ENCODE results near the gene ZC3H15. TPM values are rescaled to one million over a fixed set of nuclear protein-coding genes. Genes with fewer than 3 reads are reported as not detected.
"Not testable (repeated sequence)": the region's sequence is repeated elsewhere in the genome, so short reads cannot be mapped to it uniquely, and the experiment has no call there.

The ZC3H15 gene
- total RNA-seq: 164 TPM

- Histone ChIP-seq H3K27me3 (ENCODE audit: insufficient read depth, low read length) (no peaks in the 10 kb centered on the region), H3K4me3 (ENCODE audit: low read length) (peak within 1 kb of the TSS; percentile 89), H3K9me3 (ENCODE audit: low read depth, low read length) (no peaks in the 10 kb centered on the region), H3K4me1 (ENCODE audit: insufficient read depth, low read length) (peaks cover 22% of the 10 kb centered on the region)
Measured at GRCh38 chr2:186485871-186486650, at the start of gene ZC3H15. TSS of gene ZC3H15 (plus strand) at chr2:186486260. CDS start at chr2:186486383, 123 bp downstream.

GRCh38 chr2:186437719-186438118 lies 48.3 kb upstream of the ZC3H15 start:
- Histone ChIP-seq H3K9me3 (ENCODE audit: low read depth, low read length) (no peaks in the 10 kb centered on the region), H3K4me1 (ENCODE audit: insufficient read depth, low read length) (no peaks in the 10 kb centered on the region), H3K4me3 (ENCODE audit: low read length) (no peak overlapping the region), H3K27me3 (ENCODE audit: insufficient read depth, low read length) (no peaks in the 10 kb centered on the region)

- not testable (repeated sequence) for H3K4me3 ChIP-seq (ENCODE audit: low read length); H3K4me1 ChIP-seq (ENCODE audit: insufficient read depth, low read length); H3K9me3 ChIP-seq (ENCODE audit: low read depth, low read length); H3K27me3 ChIP-seq (ENCODE audit: insufficient read depth, low read length)
Measured at GRCh38 chr2:186439673-186440095, 46.4 kb upstream of the ZC3H15 start.

GRCh38 chr2:186440506-186440905 lies 45.6 kb upstream of the ZC3H15 start:
- Histone ChIP-seq H3K4me3 (ENCODE audit: low read length) (no peak overlapping the region), H3K9me3 (ENCODE audit: low read depth, low read length) (no peaks in the 10 kb centered on the region), H3K4me1 (ENCODE audit: insufficient read depth, low read length) (no peaks in the 10 kb centered on the region), H3K27me3 (ENCODE audit: insufficient read depth, low read length) (no peaks in the 10 kb centered on the region)

DNA sequence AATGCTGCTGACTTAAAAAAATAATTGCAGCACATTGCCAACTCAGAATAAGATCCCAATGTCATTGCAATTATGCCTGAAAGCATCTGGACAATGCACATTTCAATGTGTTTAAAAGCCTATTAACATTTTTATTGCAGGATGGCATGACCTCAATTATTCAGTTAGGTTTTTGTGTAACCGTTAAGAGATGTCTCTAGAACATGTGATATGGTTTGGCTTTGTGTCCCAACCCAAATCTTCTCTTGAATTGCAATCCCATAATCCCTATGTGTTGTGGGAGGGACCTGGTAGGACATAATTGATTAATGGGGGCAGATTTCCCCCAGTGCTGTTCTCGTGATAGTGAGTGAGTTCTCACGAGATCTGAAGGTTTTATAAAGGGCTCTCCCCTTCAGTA lies 43.2 kb upstream of the ZC3H15 start:
- H3K9me3 ChIP-seq (ENCODE audit: low read depth, low read length): no peaks in the 10 kb centered on the region
- H3K4me3 ChIP-seq (ENCODE audit: low read length): no peak overlapping the region
- H3K4me1 ChIP-seq (ENCODE audit: insufficient read depth, low read length): no peaks in the 10 kb centered on the region
- no peaks in the 10 kb centered on the region for H3K27me3 ChIP-seq (ENCODE audit: insufficient read depth, low read length)

DNA sequence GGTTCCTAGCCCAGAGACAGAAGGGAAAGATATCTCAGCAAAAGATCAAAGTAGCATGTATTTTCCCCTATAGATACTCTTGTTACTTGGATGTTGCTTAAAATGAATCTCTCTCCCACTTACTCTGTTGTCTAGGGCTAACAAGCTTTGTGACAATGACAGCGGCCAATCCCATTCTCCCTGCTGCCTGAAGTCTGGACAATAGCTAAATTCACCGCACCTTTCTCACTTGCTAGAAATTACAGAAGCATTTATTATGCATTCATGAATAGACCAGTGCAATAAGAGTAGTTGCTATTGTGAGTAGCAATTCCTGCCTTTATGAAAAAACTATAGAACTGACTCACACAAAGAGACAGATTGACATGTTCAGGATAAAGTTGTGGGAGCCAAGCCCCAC lies 42.2 kb upstream of the ZC3H15 start:
- Histone ChIP-seq H3K4me1 (ENCODE audit: insufficient read depth, low read length) (no peaks in the 10 kb centered on the region), H3K4me3 (ENCODE audit: low read length) (no peak overlapping the region), H3K9me3 (ENCODE audit: low read depth, low read length) (no peaks in the 10 kb centered on the region), H3K27me3 (ENCODE audit: insufficient read depth, low read length) (no peaks in the 10 kb centered on the region)

- Histone ChIP-seq H3K9me3 (ENCODE audit: low read depth, low read length) (no peaks in the 10 kb centered on the region), H3K4me3 (ENCODE audit: low read length) (no peak overlapping the region), H3K27me3 (ENCODE audit: insufficient read depth, low read length) (no peaks in the 10 kb centered on the region), H3K4me1 (ENCODE audit: insufficient read depth, low read length) (no peaks in the 10 kb centered on the region)
Measured at GRCh38 chr2:186445506-186445905, 40.6 kb upstream of the ZC3H15 start.

DNA sequence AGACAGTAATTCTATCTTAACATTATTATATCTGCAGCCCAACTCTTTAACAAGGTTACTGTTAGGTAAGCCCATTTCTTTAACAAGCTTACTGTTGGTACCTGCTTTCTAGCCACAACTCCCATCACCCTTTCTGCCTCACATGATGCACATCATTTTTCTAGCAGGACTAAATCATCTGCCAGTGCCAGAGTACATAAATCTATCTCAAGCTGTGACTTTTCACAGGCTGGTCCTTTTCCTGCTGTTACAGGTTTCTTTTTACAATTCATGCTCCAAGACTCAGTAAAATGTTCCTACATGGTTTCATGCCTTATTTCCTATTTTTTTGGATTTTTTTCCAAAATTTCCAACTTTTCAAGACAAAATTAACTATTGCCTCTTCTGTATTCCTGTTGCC lies 30.4 kb upstream of the ZC3H15 start:
- Histone ChIP-seq H3K9me3 (ENCODE audit: low read depth, low read length) (no peaks in the 10 kb centered on the region), H3K4me1 (ENCODE audit: insufficient read depth, low read length) (no peaks in the 10 kb centered on the region), H3K27me3 (ENCODE audit: insufficient read depth, low read length) (no peaks in the 10 kb centered on the region), H3K4me3 (ENCODE audit: low read length) (no peak overlapping the region)

GRCh38 chr2:186456941-186457340 lies 29.1 kb upstream of the ZC3H15 start:
- Histone ChIP-seq H3K9me3 (ENCODE audit: low read depth, low read length) (no peaks in the 10 kb centered on the region), H3K4me3 (ENCODE audit: low read length) (no peak overlapping the region), H3K27me3 (ENCODE audit: insufficient read depth, low read length) (no peaks in the 10 kb centered on the region)

DNA sequence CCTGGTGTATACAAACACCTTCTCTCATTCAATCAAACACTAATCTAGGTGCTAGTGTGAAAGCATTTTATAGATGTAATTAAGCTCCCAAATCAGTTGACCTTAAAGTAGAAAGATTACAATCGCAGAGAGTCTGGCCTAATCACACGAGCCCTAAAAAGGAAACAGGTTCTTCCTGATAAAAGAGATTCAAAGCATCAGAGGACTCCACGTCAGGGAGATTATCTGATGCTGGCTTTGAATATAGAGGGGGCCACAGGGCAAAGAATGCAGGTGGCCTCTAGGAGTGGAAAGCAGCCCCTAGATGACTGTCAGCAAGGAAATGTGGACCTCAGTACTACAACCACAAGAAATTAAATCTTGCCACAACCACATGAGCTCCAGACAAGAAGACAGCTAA lies 28.2 kb upstream of the ZC3H15 start:
- H3K4me1 ChIP-seq (ENCODE audit: insufficient read depth, low read length): no peaks in the 10 kb centered on the region
- no peaks in the 10 kb centered on the region for H3K9me3 ChIP-seq (ENCODE audit: low read depth, low read length)
- H3K27me3 ChIP-seq (ENCODE audit: insufficient read depth, low read length): no peaks in the 10 kb centered on the region
- H3K4me3 ChIP-seq (ENCODE audit: low read length): no peak overlapping the region

More at GRCh38 chr2:186456941-186457340, 29.1 kb upstream of the ZC3H15 start:
- H3K4me1 ChIP-seq (ENCODE audit: insufficient read depth, low read length): no peaks in the 10 kb centered on the region

GRCh38 chr2:186459009-186459408 lies 27.1 kb upstream of the ZC3H15 start:
- no peak overlapping the region for H3K4me3 ChIP-seq (ENCODE audit: low read length)
- no peaks in the 10 kb centered on the region for H3K4me1 ChIP-seq (ENCODE audit: insufficient read depth, low read length)
- H3K9me3 ChIP-seq (ENCODE audit: low read depth, low read length): no peaks in the 10 kb centered on the region
- no peaks in the 10 kb centered on the region for H3K27me3 ChIP-seq (ENCODE audit: insufficient read depth, low read length)

GRCh38 chr2:186460465-186460864 lies 25.6 kb upstream of the ZC3H15 start:
- no peaks in the 10 kb centered on the region for H3K9me3 ChIP-seq (ENCODE audit: low read depth, low read length)

DNA sequence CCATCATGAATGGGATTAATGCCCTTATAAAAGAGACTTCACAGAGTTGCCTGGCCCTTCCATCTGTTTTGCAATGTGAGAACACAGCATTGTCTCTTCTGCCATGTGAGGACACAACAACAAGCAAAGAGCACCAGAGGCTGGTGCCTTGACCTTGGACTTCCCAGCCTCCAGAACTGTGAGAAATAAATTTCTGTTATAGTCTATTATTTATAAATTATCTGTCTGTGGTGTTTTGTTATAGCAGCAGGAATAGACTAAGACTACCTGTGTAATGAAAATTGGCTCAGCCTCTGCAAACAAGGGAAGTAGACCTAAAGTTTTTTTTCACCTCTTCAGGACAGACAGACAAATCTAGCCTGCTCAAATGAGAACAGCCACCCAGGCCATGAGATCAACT lies 19.3 kb upstream of the ZC3H15 start:
- no peaks in the 10 kb centered on the region for H3K4me1 ChIP-seq (ENCODE audit: insufficient read depth, low read length)
- H3K9me3 ChIP-seq (ENCODE audit: low read depth, low read length): no peaks in the 10 kb centered on the region
- H3K27me3 ChIP-seq (ENCODE audit: insufficient read depth, low read length): no peaks in the 10 kb centered on the region
- no peak overlapping the region for H3K4me3 ChIP-seq (ENCODE audit: low read length)

More at GRCh38 chr2:186460465-186460864, 25.6 kb upstream of the ZC3H15 start:
- Histone ChIP-seq H3K4me1 (ENCODE audit: insufficient read depth, low read length) (no peaks in the 10 kb centered on the region), H3K4me3 (ENCODE audit: low read length) (no peak overlapping the region), H3K27me3 (ENCODE audit: insufficient read depth, low read length) (no peaks in the 10 kb centered on the region)

- H3K27me3 ChIP-seq (ENCODE audit: insufficient read depth, low read length): no peaks in the 10 kb centered on the region
- H3K4me3 ChIP-seq (ENCODE audit: low read length): no peak overlapping the region
- no peaks in the 10 kb centered on the region for H3K4me1 ChIP-seq (ENCODE audit: insufficient read depth, low read length)
- H3K9me3 ChIP-seq (ENCODE audit: low read depth, low read length): no peaks in the 10 kb centered on the region
Measured at GRCh38 chr2:186467421-186467820, 18.6 kb upstream of the ZC3H15 start.

DNA sequence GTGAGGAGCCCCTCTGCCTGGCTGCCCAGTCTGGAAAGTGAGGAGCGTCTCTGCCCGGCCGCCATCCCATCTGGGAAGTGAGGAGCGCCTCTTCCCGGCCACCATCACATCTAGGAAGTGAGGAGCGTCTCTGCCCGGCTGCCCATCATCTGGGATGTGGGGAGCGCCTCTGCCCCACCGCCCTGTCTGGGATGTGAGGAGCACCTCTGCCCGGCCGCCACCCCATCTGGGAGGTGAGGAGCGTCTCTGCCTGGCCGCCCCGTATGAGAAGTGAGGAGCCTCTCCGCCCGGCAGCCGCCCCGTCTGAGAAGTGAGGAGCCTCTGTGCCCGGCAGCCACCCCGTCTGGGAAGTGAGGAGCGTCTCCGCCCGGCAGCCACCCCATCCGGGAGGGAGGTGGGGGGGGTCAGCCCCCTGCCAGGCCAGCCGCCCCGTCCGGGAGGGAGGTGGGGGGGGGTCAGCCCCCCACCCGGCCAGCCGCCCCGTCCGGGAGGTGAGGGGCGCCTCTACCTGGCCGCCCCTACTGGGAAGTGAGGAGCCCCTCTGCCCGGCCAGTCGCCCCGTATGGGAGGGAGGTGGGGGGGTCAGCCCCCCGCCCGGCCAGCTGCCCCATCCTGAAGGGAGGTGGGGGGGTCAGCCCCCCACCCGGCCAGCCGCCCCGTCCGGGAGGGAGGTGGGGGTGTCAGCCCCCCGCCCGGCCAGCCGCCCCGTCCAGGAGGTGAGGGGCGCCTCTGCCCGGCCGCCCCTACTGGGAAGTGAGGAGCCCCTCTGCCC lies 13.2 kb upstream of the ZC3H15 start:
- H3K4me1 ChIP-seq (ENCODE audit: insufficient read depth, low read length); H3K4me3 ChIP-seq (ENCODE audit: low read length); H3K9me3 ChIP-seq (ENCODE audit: low read depth, low read length); H3K27me3 ChIP-seq (ENCODE audit: insufficient read depth, low read length): not testable (repeated sequence)

All from mononuclear cell (primary cell).